GM12864 (cell line): ENCODE data around the gene OR6C2.
"Not testable (repeated sequence)": the region's sequence is repeated elsewhere in the genome, so short reads cannot be mapped to it uniquely, and the experiment has no call there.

Experiments
- DNase-seq: peaks from one replicate; pipeline ENCODE4 v3.0.0-alpha.2; 2011; ENCODE audit warnings: low read depth
- H3K4me3 ChIP-seq: 2 replicates; pipeline ENCODE4 v1.5.1; 2011; ENCODE audit warnings: mild to moderate bottlenecking, low read depth, low read length, control low read depth
- CTCF ChIP-seq: IDR thresholded peaks from 2 replicates; pipeline ENCODE4 v1.5.1; 2011; ENCODE audit warnings: low read depth, mild to moderate bottlenecking, moderate library complexity, low read length, control low read depth, inconsistent platforms; ENCODE audit errors: missing control alignments

The OR6C2 gene

GRCh38 chr12:55467836-55468235, 24.0 kb downstream of the OR6C2 start:
- no peak for DNase-seq
- no peak overlapping the region for H3K4me3 ChIP-seq
- no peak for TF ChIP-seq CTCF

- H3K4me3 ChIP-seq: no peak overlapping the region
- no peak for TF ChIP-seq CTCF
- no peak for DNase-seq
Measured at GRCh38 chr12:55469291-55469690, 25.4 kb downstream of the OR6C2 start.

- no peak within 1 kb of the TSS for H3K4me3 ChIP-seq
- no peak for DNase-seq
- no peak for TF ChIP-seq CTCF
Measured at GRCh38 chr12:55470088-55470829, 26.4 kb downstream of the OR6C2 start, which contains the start of gene OR6C70. TSS of gene OR6C70 (minus strand) at chr12:55470138. CDS start at chr12:55470138, 0 bp downstream.

- H3K4me3 ChIP-seq: no peak overlapping the region
- no peak for DNase-seq
- TF ChIP-seq CTCF: no peak
Measured at GRCh38 chr12:55472264-55472663, 28.4 kb downstream of the OR6C2 start.

GRCh38 chr12:55479136-55479535, 35.3 kb downstream of the OR6C2 start:
- H3K4me3 ChIP-seq, DNase-seq: not testable (repeated sequence)

GRCh38 chr12:55484284-55484683, 40.4 kb downstream of the OR6C2 start:
- DNase-seq, H3K4me3 ChIP-seq: not testable (repeated sequence)

GRCh38 chr12:55492078-55492477, 48.2 kb downstream of the OR6C2 start, which contains the start of gene OR6C68:
TSS of gene OR6C68 (plus strand) at chr12:55492378. CDS start at chr12:55492378, 0 bp downstream.
- no peak for DNase-seq
- no peak for TF ChIP-seq CTCF
- H3K4me3 ChIP-seq: no peak within 1 kb of the TSS

- TF ChIP-seq CTCF: no peak
- DNase-seq: no peak
- H3K4me3 ChIP-seq: no peak overlapping the region
Measured at GRCh38 chr12:55495490-55495889, 51.6 kb downstream of the OR6C2 start.
